Heart left ventricle (tissue), 13 donors: ENCODE data around the gene PDE11A.

ENCODE experiments used
- POLR2A ChIP-seq, 2 donors: fragments of 450-650 bp; IDR thresholded peaks; one replicate each; pipeline ENCODE4 v1.6.1; 2017; ENCODE audit warnings: antibody characterized with exemption in 2 of 2, mild to moderate bottlenecking in 2 of 2, moderate library complexity in 2 of 2
- TF ChIP-seq, protein P1 (sequence below), 12 donors: fragments of 200-600 bp; sonication (generic) in 4 of 12; IDR thresholded peaks; one replicate each; pipeline versions ENCODE4 v1.5.0 to v1.8.0; 2018 to 2022; ENCODE audit warnings: antibody characterized with exemption in 12 of 12, mild to moderate bottlenecking in 5 of 12
- donor health status: ischemic (EF 13 %, LVEDD 7.1; RV severe dilation, severe dysfunction).
- donor health status: DM: no; HTN: yes; CAD: no.
- donor health status: DM: no; HTN: no; CAD: no.
- donor health status: ischemic (EF 25% LVEDD 6.9; RV normal size, moderate dysfunction).
- donor health status: ischemic (EF 25% LVEDD 5.7; RV mildly dilated, moderate dysfunction).
- donor health status: ischemic (EF 35%, LVEDD 5.7; RV mildly dilated, moderate dysfunction).
- donor health status: nonischemic (EF 11% LVEDD 7.7; RV severe dilation, severe dysfunction).
- donor health status: DM: yes; HTN: yes; CAD: no.
- donor health status: PGD.
- donor health status: ischemic (EF 29% LVEDD 5.4; RV normal size, mild dysfunction).
- donor health status: nonischemic (EF 23%, LVEDD 6.1; RV moderate dilation, normal function).

- TF ChIP-seq, protein P1, sequence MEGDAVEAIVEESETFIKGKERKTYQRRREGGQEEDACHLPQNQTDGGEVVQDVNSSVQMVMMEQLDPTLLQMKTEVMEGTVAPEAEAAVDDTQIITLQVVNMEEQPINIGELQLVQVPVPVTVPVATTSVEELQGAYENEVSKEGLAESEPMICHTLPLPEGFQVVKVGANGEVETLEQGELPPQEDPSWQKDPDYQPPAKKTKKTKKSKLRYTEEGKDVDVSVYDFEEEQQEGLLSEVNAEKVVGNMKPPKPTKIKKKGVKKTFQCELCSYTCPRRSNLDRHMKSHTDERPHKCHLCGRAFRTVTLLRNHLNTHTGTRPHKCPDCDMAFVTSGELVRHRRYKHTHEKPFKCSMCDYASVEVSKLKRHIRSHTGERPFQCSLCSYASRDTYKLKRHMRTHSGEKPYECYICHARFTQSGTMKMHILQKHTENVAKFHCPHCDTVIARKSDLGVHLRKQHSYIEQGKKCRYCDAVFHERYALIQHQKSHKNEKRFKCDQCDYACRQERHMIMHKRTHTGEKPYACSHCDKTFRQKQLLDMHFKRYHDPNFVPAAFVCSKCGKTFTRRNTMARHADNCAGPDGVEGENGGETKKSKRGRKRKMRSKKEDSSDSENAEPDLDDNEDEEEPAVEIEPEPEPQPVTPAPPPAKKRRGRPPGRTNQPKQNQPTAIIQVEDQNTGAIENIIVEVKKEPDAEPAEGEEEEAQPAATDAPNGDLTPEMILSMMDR (IDR thresholded peaks at IDR 0.05): peak; percentile 80 to 95 (median 86)
- TF ChIP-seq POLR2A (IDR thresholded peaks at IDR 0.05): no peak
Measured at GRCh38 chr2:177724398-177725287, 347.9 kb downstream of the PDE11A start.
